ENCODE results near the gene PADI2. TPM values are rescaled to one million over a fixed set of nuclear protein-coding genes. Genes with fewer than 3 reads are reported as not detected.

PADI2 gene
- total and polyA plus RNA-seq, 2 experiments from 2014 or later, result 1.7 to 4.3 TPM

GRCh38 chr1:17168091-17168876, 49.0 kb upstream of the PADI2 start:
- DNase-seq (ENCODE audit: low spot score), result no peak
- Histone ChIP-seq H3K4me3 (no peak overlapping the region), H3K4me2 (no peak overlapping the region)

GRCh38 chr1:17167786-17168090, 48.5 kb upstream of the PADI2 start:
- Histone ChIP-seq H3K79me2 (replicated peaks; ENCODE audit: insufficient read depth) (no peaks in the 10 kb centered on the region), H2AFZ (no peak overlapping the region), H3K36me3 (ENCODE audit: insufficient read depth) (no peaks in the 10 kb centered on the region), H3K9me2 (ENCODE audit: insufficient read depth) (no peaks in the 10 kb centered on the region), H3K27me3 (ENCODE audit: insufficient read depth) (no peaks in the 10 kb centered on the region), H3K4me3 (no peak overlapping the region), H3F3A (replicated peaks; ENCODE audit: low read depth) (no peaks in the 10 kb centered on the region), H3K27ac (ENCODE audit: low read depth) (no peak overlapping the region), H3K4me2 (no peak overlapping the region), H4K20me1 (replicated peaks; ENCODE audit: insufficient read depth) (no peaks in the 10 kb centered on the region), H3K4me1 (ENCODE audit: insufficient read depth) (no peaks in the 10 kb centered on the region)
- Mint-ChIP-seq H3K27ac (no peak overlapping the region), H3K36me3 (ENCODE audit: low read depth) (no peaks in the 10 kb centered on the region), H3K27me3 (ENCODE audit: insufficient read depth, low read depth, poor library complexity) (peaks cover 9% of the 10 kb centered on the region), H3K9me3 (no peaks in the 10 kb centered on the region), H3K4me1 (peaks cover 6% of the 10 kb centered on the region), H3K4me3 (no peak overlapping the region)
- no peak for TF ChIP-seq CREB1 (CRISPR knock-in tag; IDR thresholded peaks at IDR 0.05; ENCODE audit: low read depth)
- no peak for TF ChIP-seq ETS1 (IDR thresholded peaks at IDR 0.05)
- TF ChIP-seq NANOG (IDR thresholded peaks at IDR 0.05; ENCODE audit: borderline replicate concordance), result no peak
- no peak for TF ChIP-seq EZH2 (IDR thresholded peaks at IDR 0.05; ENCODE audit: low read depth, unreplicated experiment)
- TF ChIP-seq REST (IDR thresholded peaks at IDR 0.05; ENCODE audit: unreplicated experiment), result no peak
- TF ChIP-seq CTCF (conservative IDR thresholded peaks at IDR 0.05; ENCODE audit: low read depth in 2 of 2), result no peak
- no peak for TF ChIP-seq ZNF331 (CRISPR knock-in tag; IDR thresholded peaks at IDR 0.05; ENCODE audit: low read depth)
- DNase-seq (ENCODE audit: low spot score), result no peak
- no peak for ATAC-seq

More at GRCh38 chr1:17168091-17168876, 49.0 kb upstream of the PADI2 start:
- Mint-ChIP-seq H3K9me3 (no peaks in the 10 kb centered on the region; the same call in 2 of the 3 replicates), H3K4me3 (no peak overlapping the region), H3K4me1 (peaks cover 6% of the 10 kb centered on the region), H3K27ac (no peak overlapping the region), H3K27me3 (ENCODE audit: insufficient read depth, low read depth, poor library complexity) (peaks cover 9% of the 10 kb centered on the region), H3K36me3 (ENCODE audit: low read depth) (no peaks in the 10 kb centered on the region)
- no peaks in the 10 kb centered on the region for H3K27me3 ChIP-seq (ENCODE audit: insufficient read depth)
- TF ChIP-seq REST (IDR thresholded peaks at IDR 0.05; ENCODE audit: unreplicated experiment) (no peak), JUNB (IDR thresholded peaks at IDR 0.05; ENCODE audit: unreplicated experiment) (no peak), NANOG (IDR thresholded peaks at IDR 0.05; ENCODE audit: borderline replicate concordance) (no peak), EZH2 (IDR thresholded peaks at IDR 0.05; ENCODE audit: low read depth, unreplicated experiment) (no peak)
- H3K36me3 ChIP-seq (ENCODE audit: insufficient read depth), result no peaks in the 10 kb centered on the region
- no peaks in the 10 kb centered on the region for H3K4me1 ChIP-seq (ENCODE audit: insufficient read depth)
- H3K27ac ChIP-seq (ENCODE audit: low read depth), result no peak overlapping the region
- no peak; the same call in 2 of the 3 replicates for ATAC-seq
- H3F3A ChIP-seq (replicated peaks; ENCODE audit: low read depth), result no peaks in the 10 kb centered on the region
- H3K9me2 ChIP-seq (ENCODE audit: insufficient read depth), result no peaks in the 10 kb centered on the region
- no peaks in the 10 kb centered on the region for H3K79me2 ChIP-seq (replicated peaks; ENCODE audit: insufficient read depth)
- H2AFZ ChIP-seq, result peak overlapping the region; percentile 43; the same call in 1 of the 2 replicates
- H4K20me1 ChIP-seq (replicated peaks; ENCODE audit: insufficient read depth), result no peaks in the 10 kb centered on the region
